NCI-H1417 treated with DMSO at 0.1 percent for 48 hours (cell line): ENCODE results near the gene CFTR.
A peak's percentile ranks its signal among the peaks of the same experiment; 100 is the strongest.
"Not testable (repeated sequence)": the region's sequence is repeated elsewhere in the genome, so short reads cannot be mapped to it uniquely, and the experiment has no call there.

Experiments
- DNase-seq: peaks from one replicate; lab custom pipeline; 2025; lab: John Stamatoyannopoulos, UW

The CFTR gene

GRCh38 chr7:117495308-117495707 is 15.5 kb downstream of the CFTR start:
- no peak for DNase-seq

GRCh38 chr7:117502331-117502730 is 22.5 kb downstream of the CFTR start:
- no peak for DNase-seq

GRCh38 chr7:117505238-117505637 is 25.4 kb downstream of the CFTR start:
- DNase-seq, result no peak

- DNase-seq, result no peak
Measured at GRCh38 chr7:117508676-117509075, 28.9 kb downstream of the CFTR start.

- not testable (repeated sequence) for DNase-seq
Measured at GRCh38 chr7:117517194-117517593, 37.4 kb downstream of the CFTR start.

GRCh38 chr7:117530390-117530789 is 50.6 kb downstream of the CFTR start:
- DNase-seq, result no peak

- DNase-seq, result no peak
Measured at GRCh38 chr7:117531595-117532244, 51.9 kb downstream of the CFTR start.

- DNase-seq, result no peak
Measured at GRCh38 chr7:117538053-117538452, 58.2 kb downstream of the CFTR start.

GRCh38 chr7:117544061-117544460 is 64.2 kb downstream of the CFTR start:
- no peak for DNase-seq

- DNase-seq, result no peak
Measured at GRCh38 chr7:117548035-117548434, 68.2 kb downstream of the CFTR start.

- DNase-seq, result no peak
Measured at GRCh38 chr7:117550625-117551024, 70.8 kb downstream of the CFTR start.

GRCh38 chr7:117552660-117553059 is 72.8 kb downstream of the CFTR start:
- DNase-seq, result no peak

GRCh38 chr7:117555260-117555659 is 75.4 kb downstream of the CFTR start:
- peak; percentile 49 for DNase-seq

GRCh38 chr7:117559391-117559790 is 79.6 kb downstream of the CFTR start:
- DNase-seq, result no peak

- no peak for DNase-seq
Measured at GRCh38 chr7:117560030-117560429, 80.2 kb downstream of the CFTR start.

- DNase-seq, result no peak
Measured at GRCh38 chr7:117562759-117563158, 82.9 kb downstream of the CFTR start.

GRCh38 chr7:117564080-117564479 is 84.3 kb downstream of the CFTR start:
- no peak for DNase-seq

GRCh38 chr7:117564627-117565026 is 84.8 kb downstream of the CFTR start:
- no peak for DNase-seq

- no peak for DNase-seq
Measured at GRCh38 chr7:117565226-117565625, 85.4 kb downstream of the CFTR start.

GRCh38 chr7:117567781-117568180 is 88.0 kb downstream of the CFTR start:
- no peak for DNase-seq

GRCh38 chr7:117572856-117573620 is 93.2 kb downstream of the CFTR start:
- DNase-seq, result peak; percentile 74

GRCh38 chr7:117581424-117581823 is 101.6 kb downstream of the CFTR start:
- no peak for DNase-seq

GRCh38 chr7:117582219-117582704 is 102.4 kb downstream of the CFTR start:
- DNase-seq, result no peak

- DNase-seq, result no peak
Measured at GRCh38 chr7:117587931-117588330, 108.1 kb downstream of the CFTR start.
